Prostate gland (tissue), 2 donors: ENCODE results near the gene SPATA2. TPM values are rescaled to one million over a fixed set of nuclear protein-coding genes. Genes with fewer than 3 reads are reported as not detected.

ENCODE experiments used
- DNase-seq: peaks from one replicate; pipeline ENCODE4 v3.0.0-alpha.2; 2019; ENCODE audit warnings: low spot score
- H3K27ac ChIP-seq, 2 donors: fragments of 200-600 bp; sonication (generic); 2 replicates each; pipeline ENCODE4 v1.5.1; 2017 to 2019
- H3K27me3 ChIP-seq: fragments of 200-600 bp; sonication (generic); replicated peaks from 2 replicates; pipeline ENCODE4 v1.5.1; 2019; ENCODE audit not compliant: insufficient read depth
- H3K36me3 ChIP-seq, 2 donors: fragments of 200-600 bp; sonication (generic); 1 replicate in 1 of 2; 2 replicates in 1 of 2; pipeline versions ENCODE4 v1.5.1 to v1.8.1; 2017 to 2019
- H3K4me1 ChIP-seq: fragments of 200-600 bp; sonication (generic); replicated peaks from 2 replicates; pipeline ENCODE4 v1.5.1; 2019
- H3K4me3 ChIP-seq, 2 donors: fragments of 200-600 bp; sonication (generic); 2 replicates each; pipeline ENCODE4 v1.5.1; 2017 to 2019
- H3K9me3 ChIP-seq: fragments of 200-600 bp; sonication (generic); 2 replicates; pipeline ENCODE4 v1.5.1; 2017
- POLR2A ChIP-seq: fragments of 450-650 bp; IDR thresholded peaks from one replicate; pipeline ENCODE4 v1.6.1; 2016; ENCODE audit warnings: antibody characterized with exemption, mild to moderate bottlenecking
- POLR2AphosphoS5 ChIP-seq: sonication (generic); formaldehyde crosslinking; IDR thresholded peaks from one replicate; pipeline ENCODE4 v1.6.1; 2017; ENCODE audit warnings: antibody characterized with exemption
- WGBS: methylation state at CpG from one replicate; pipeline ENCODE4 v1.1.5; 2018; 5-methylcytosine and 5-hydroxymethylcytosine counted together
- intact Hi-C: fragments of 100-400 bp; cut with DNase I; formaldehyde crosslinking; loops from one replicate; pipeline ENCODE4 v1.14.2; 2022
- total RNA-seq, 2 donors: library from RNA; depleted of rRNA; stranded (reverse); fragments of >200 nt; gene quantifications; one replicate each; pipeline ENCODE4 v1.1.0, GENCODE V29; 2016
- TF ChIP-seq, protein P1 (sequence below), 4 experiments: fragments of 200-600 bp in 2 of 4; fragments of 450-650 bp in 2 of 4; sonication (generic) in 2 of 4; IDR thresholded peaks; 1 replicate in 3 of 4; 2 replicates in 1 of 4; pipeline ENCODE4 v1.5.1; 2016 to 2019; ENCODE audit warnings: antibody characterized with exemption in 4 of 4, mild to moderate bottlenecking in 2 of 4, moderate library complexity in 2 of 4

Gene SPATA2
- total RNA-seq, 2 donors from 2014 or later, result 9.2 to 15.2 TPM

DNA sequence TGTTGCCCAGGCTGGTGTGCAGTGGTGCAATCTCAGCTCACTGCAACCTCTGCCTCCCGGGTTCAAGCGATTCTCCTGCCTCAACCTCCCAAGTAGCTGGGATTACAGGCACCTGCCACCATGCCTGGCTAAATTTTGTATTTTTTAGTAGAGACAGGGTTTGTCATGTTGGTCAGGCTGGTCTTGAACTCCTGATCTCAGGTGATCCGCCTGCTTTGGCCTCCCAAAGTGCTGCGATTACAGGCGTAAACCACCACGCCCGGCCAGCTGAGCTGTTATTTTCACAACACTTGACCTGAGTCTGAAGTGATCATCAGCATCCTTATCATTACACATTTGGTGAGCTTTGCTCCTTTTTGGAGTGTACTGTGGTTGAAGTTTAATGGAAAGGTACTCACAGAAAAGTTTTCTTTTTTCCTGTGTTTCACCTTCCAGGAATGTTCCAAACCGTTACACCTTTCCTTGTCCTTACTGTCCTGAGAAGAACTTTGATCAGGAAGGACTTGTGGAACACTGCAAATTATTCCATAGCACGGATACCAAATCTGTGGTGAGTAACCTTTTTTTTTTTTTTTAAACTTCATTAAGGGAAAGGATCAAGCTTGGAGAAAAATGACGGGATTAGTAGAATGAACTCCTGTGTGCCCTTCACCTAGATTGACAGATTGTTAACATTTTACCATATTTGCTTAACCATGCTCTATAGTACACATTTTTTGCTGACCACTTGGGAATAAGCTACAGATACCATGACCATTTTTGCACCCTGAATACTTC, 30.6 kb upstream of the SPATA2 start:
- H3K9me3 ChIP-seq, result no peaks in the 10 kb centered on the region
- 96% methylated on average over 10 of the region's 10 CpGs for WGBS
- intact Hi-C loops, result no loop called here
- no peak overlapping the region for H3K4me3 ChIP-seq
- H3K36me3 ChIP-seq, result peaks cover 11 to 29% of the 10 kb centered on the region in 2 donors
- TF ChIP-seq POLR2AphosphoS5, result no peak
- TF ChIP-seq, protein P1, sequence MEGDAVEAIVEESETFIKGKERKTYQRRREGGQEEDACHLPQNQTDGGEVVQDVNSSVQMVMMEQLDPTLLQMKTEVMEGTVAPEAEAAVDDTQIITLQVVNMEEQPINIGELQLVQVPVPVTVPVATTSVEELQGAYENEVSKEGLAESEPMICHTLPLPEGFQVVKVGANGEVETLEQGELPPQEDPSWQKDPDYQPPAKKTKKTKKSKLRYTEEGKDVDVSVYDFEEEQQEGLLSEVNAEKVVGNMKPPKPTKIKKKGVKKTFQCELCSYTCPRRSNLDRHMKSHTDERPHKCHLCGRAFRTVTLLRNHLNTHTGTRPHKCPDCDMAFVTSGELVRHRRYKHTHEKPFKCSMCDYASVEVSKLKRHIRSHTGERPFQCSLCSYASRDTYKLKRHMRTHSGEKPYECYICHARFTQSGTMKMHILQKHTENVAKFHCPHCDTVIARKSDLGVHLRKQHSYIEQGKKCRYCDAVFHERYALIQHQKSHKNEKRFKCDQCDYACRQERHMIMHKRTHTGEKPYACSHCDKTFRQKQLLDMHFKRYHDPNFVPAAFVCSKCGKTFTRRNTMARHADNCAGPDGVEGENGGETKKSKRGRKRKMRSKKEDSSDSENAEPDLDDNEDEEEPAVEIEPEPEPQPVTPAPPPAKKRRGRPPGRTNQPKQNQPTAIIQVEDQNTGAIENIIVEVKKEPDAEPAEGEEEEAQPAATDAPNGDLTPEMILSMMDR (IDR thresholded peaks at IDR 0.05), result no peak
- no peak for TF ChIP-seq POLR2A
- H3K27me3 ChIP-seq, result no peaks in the 10 kb centered on the region
- no peaks in the 10 kb centered on the region for H3K4me1 ChIP-seq
- no peak for DNase-seq
- no peak overlapping the region for H3K27ac ChIP-seq

DNA sequence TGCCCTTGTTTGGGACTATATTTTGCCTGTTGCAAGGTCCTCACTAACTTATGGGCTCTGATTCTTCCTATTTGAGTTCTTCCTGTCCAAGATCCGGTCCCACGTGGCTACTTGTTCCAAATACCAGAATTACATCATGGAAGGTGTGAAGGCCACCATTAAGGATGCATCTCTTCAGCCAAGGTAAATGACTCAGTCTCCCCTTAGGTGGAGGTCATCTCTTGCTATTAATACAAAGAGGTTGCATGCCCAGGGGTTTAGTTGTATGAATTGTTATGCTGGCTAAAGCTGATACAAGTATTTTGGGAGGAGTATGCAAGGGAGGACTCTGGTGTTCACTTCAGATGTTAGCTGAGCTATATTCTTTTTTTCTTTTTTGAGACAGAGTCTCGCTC, 30.0 kb upstream of the SPATA2 start:
- 80% methylated on average over 3 of the region's 3 CpGs for WGBS
- Histone ChIP-seq H3K4me3 (no peak overlapping the region), H3K27me3 (no peaks in the 10 kb centered on the region), H3K4me1 (no peaks in the 10 kb centered on the region), H3K27ac (no peak overlapping the region), H3K36me3 (peaks cover 11 to 23% of the 10 kb centered on the region in 2 donors), H3K9me3 (no peaks in the 10 kb centered on the region)
- intact Hi-C loops, result no loop called here
- no peak for TF ChIP-seq POLR2AphosphoS5
- TF ChIP-seq, protein P1 (IDR thresholded peaks at IDR 0.05), result no peak
- no peak for TF ChIP-seq POLR2A
- no peak for DNase-seq

DNA sequence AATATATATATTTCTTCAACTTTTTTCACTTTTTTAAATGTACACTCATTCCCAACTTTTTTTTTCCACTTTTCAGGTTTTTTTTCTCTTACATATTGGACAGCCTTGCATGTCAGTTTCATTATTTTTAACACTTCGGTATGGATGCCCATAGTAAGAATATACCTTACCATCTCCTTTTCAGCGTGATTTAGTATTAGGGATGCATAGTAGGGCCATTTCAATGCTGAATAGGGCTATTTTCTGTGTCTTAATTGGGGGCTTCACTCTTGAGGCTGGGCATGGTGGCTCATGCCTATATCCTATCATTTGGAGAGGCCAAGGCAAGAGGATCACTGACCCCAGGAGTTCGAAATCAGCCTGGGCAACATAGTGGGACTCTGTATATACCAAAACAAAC, 27.6 kb upstream of the SPATA2 start:
- 95% methylated on average over 3 of the region's 3 CpGs for WGBS
- peaks cover 0 to 9% of the 10 kb centered on the region in 2 donors for H3K36me3 ChIP-seq

DNA sequence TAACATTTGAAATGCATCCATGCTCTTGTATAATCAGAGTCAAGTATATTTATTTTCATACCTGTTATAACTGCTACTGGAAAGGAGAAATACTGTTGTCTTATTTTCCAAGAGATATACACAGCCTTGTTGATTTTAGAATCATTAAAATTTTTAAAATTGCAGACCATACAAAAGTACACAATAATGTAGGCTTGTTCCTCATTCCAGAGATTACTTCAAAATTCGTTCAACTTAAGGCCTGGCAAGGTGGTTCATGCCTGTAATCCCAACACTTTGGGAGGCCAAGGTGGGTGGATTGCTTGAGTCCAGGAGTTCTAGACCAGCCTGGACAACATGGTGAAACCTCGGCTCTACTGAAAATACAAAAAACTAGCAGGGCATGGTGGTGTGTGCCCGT, 27.0 kb upstream of the SPATA2 start:
- 69% methylated on average over 3 of the region's 3 CpGs for WGBS
- H3K9me3 ChIP-seq, result no peaks in the 10 kb centered on the region
- TF ChIP-seq POLR2A (no peak), POLR2AphosphoS5 (no peak)
- TF ChIP-seq, protein P1 (IDR thresholded peaks at IDR 0.05), result no peak

More for the DNA sequence above, 27.6 kb upstream of the SPATA2 start:
- peaks cover 13% of the 10 kb centered on the region for H3K4me1 ChIP-seq
- no peak for TF ChIP-seq POLR2A
- TF ChIP-seq, protein P1 (IDR thresholded peaks at IDR 0.05), result no peak
- DNase-seq, result no peak
- H3K27me3 ChIP-seq, result no peaks in the 10 kb centered on the region
- H3K4me3 ChIP-seq, result no peak overlapping the region
- intact Hi-C loops, result no loop called here
- no peak overlapping the region for H3K27ac ChIP-seq
- no peaks in the 10 kb centered on the region for H3K9me3 ChIP-seq

DNA sequence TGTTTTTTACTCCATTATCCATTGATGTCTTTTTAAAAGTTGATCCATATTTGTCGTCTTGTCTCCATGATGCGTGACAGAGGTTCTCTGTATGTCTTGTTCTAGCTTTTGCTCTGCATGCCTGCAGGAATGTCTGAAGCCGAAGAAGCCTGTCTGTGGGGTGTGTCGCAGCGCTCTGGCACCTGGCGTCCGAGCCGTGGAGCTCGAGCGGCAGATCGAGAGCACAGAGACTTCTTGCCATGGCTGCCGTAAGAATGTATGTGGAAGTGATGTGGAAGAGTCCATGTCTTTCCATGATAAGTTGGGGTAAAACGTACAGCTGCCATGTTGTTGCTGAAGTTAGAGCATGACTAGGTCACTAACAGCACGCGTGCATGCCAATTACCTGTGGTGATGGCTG, 26.1 kb upstream of the SPATA2 start:
- no peaks in the 10 kb centered on the region for H3K9me3 ChIP-seq
- DNase-seq, result no peak
- intact Hi-C loops, result no loop called here
- H3K27ac ChIP-seq, result no peak overlapping the region
- H3K4me3 ChIP-seq, result no peak overlapping the region
- 92% methylated on average over 15 of the region's 15 CpGs for WGBS
- H3K4me1 ChIP-seq, result peaks cover 19% of the 10 kb centered on the region
- H3K36me3 ChIP-seq, result peaks cover 0 to 4% of the 10 kb centered on the region in 2 donors
- no peak for TF ChIP-seq POLR2A
- TF ChIP-seq POLR2AphosphoS5, result no peak
- TF ChIP-seq, protein P1 (IDR thresholded peaks at IDR 0.05), result no peak
- no peaks in the 10 kb centered on the region for H3K27me3 ChIP-seq

More for the DNA sequence above, 27.0 kb upstream of the SPATA2 start:
- Histone ChIP-seq H3K27me3 (no peaks in the 10 kb centered on the region), H3K4me1 (peaks cover 17% of the 10 kb centered on the region), H3K36me3 (peaks cover 0 to 9% of the 10 kb centered on the region in 2 donors), H3K27ac (no peak overlapping the region), H3K4me3 (no peak overlapping the region)
- DNase-seq, result no peak
- intact Hi-C loops, result no loop called here
